Measurements from ENCODE around the gene GPC5. TPM values are rescaled to one million over a fixed set of nuclear protein-coding genes. Genes with fewer than 3 reads are reported as not detected.

The GPC5 gene
- total RNA-seq, 4 donors from 2014 or later = not detected

DNA sequence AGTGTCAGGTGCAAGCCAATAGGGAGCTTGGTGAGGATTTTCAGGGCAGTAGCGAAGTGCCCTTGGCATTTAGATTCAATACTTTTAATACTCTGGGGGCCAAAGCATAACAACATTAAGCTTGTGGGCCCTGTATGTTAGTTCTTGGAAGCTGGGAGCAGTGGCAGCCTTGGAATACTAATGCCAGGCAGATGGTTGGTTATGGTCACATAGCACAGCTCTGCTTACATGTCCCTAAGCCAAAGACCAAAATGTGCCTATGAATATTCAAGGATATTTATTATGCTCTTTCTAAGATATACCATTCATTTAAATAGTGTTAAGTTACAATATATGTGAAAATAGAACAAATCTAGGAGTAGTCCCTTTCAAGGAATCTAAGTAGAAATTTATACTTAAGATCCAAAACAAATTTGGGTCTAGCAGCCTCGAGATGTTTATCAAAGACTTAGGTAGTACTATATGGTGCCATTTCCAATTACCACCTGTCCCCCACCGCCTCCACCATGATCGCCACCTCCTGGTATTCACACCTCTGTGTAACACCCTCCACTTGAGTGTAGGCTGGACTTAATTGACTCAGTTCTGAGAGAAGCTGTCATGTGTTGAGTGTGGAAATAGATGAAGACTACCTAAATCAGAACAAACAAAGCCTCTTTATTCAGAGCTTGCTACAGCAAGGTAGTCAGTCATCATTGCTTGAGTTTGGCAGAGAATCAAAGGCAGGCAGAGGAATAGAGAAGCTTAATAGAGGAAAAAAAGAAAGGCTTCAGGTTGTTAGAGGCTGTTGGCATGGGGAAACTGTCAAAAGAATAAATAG, 261.0 kb downstream of the GPC5 start:
- Histone ChIP-seq H3K9me3 (no peaks in the 10 kb centered on the region), H3K27ac (no peak overlapping the region), H3K4me1 (no peaks in the 10 kb centered on the region), H3K36me3 (no peaks in the 10 kb centered on the region), H3K27me3 (no peaks in the 10 kb centered on the region), H3K4me3 (no peak overlapping the region)
- in situ Hi-C loops (cut with MboI; ENCODE audit: low sequenced_read_pairs in 4 of 4) (loop anchor here in 1 of 4 donors (10.0 kb wide), 1 partner anchor 65 kb away; no protein-coding TSS in a partner anchor), intact Hi-C loops (cut with DNase I; ENCODE audit: low total_unique reads) (no loop called here)
- no peak for ATAC-seq
- no peak for DNase-seq
- TF ChIP-seq, protein P1, sequence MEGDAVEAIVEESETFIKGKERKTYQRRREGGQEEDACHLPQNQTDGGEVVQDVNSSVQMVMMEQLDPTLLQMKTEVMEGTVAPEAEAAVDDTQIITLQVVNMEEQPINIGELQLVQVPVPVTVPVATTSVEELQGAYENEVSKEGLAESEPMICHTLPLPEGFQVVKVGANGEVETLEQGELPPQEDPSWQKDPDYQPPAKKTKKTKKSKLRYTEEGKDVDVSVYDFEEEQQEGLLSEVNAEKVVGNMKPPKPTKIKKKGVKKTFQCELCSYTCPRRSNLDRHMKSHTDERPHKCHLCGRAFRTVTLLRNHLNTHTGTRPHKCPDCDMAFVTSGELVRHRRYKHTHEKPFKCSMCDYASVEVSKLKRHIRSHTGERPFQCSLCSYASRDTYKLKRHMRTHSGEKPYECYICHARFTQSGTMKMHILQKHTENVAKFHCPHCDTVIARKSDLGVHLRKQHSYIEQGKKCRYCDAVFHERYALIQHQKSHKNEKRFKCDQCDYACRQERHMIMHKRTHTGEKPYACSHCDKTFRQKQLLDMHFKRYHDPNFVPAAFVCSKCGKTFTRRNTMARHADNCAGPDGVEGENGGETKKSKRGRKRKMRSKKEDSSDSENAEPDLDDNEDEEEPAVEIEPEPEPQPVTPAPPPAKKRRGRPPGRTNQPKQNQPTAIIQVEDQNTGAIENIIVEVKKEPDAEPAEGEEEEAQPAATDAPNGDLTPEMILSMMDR (IDR thresholded peaks at IDR 0.05 in 4 of 5, conservative IDR thresholded peaks at IDR 0.05 in 1 of 5) = no peak
- no peak for TF ChIP-seq POLR2A (IDR thresholded peaks at IDR 0.05)

DNA sequence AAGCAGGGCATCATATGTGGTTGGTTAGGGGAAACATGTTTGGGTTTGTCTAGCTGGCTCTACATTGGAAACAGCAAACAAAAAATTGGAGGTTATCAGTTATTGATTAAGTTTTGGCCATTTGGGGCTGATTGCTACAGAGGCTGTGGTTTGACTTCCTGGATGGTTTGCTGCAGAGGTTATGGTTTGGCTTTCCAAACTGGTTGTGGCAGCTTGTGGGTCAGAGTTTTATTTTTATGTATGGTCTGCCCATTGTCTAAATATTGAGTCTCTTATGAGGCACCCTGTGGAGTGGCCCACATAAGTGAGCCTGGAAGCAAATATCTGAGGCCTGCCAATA, 261.6 kb downstream of the GPC5 start:
- intact Hi-C loops (cut with DNase I; ENCODE audit: low total_unique reads) (no loop called here), in situ Hi-C loops (cut with MboI; ENCODE audit: low sequenced_read_pairs in 4 of 4) (no loop called here)
- Histone ChIP-seq H3K27ac (no peak overlapping the region), H3K27me3 (no peaks in the 10 kb centered on the region), H3K9me3 (no peaks in the 10 kb centered on the region), H3K4me3 (no peak overlapping the region), H3K36me3 (no peaks in the 10 kb centered on the region), H3K4me1 (no peaks in the 10 kb centered on the region)
- TF ChIP-seq, protein P1 (IDR thresholded peaks at IDR 0.05 in 4 of 5, conservative IDR thresholded peaks at IDR 0.05 in 1 of 5) = no peak
- no peak for TF ChIP-seq POLR2A (IDR thresholded peaks at IDR 0.05)
- DNase-seq = no peak
- no peak for ATAC-seq

GRCh38 chr13:91661692-91662490, 263.5 kb downstream of the GPC5 start:
- in situ Hi-C loops (cut with MboI; ENCODE audit: low sequenced_read_pairs in 4 of 4) = no loop called here
- Histone ChIP-seq H3K4me1 (no peaks in the 10 kb centered on the region), H3K9me3 (no peaks in the 10 kb centered on the region), H3K27me3 (no peaks in the 10 kb centered on the region), H3K36me3 (no peaks in the 10 kb centered on the region), H3K4me3 (no peak overlapping the region), H3K27ac (no peak overlapping the region)
- intact Hi-C loops (cut with DNase I; ENCODE audit: low total_unique reads) = no loop called here
- TF ChIP-seq, protein P1 (IDR thresholded peaks at IDR 0.05 in 4 of 5, conservative IDR thresholded peaks at IDR 0.05 in 1 of 5) = no peak
- no peak for TF ChIP-seq POLR2A (IDR thresholded peaks at IDR 0.05)
- no peak for DNase-seq
- ATAC-seq = no peak

- TF ChIP-seq POLR2A (IDR thresholded peaks at IDR 0.05) = no peak
- TF ChIP-seq, protein P1 (IDR thresholded peaks at IDR 0.05 in 4 of 5, conservative IDR thresholded peaks at IDR 0.05 in 1 of 5) = no peak
- Histone ChIP-seq H3K36me3 (no peaks in the 10 kb centered on the region), H3K4me3 (no peak overlapping the region), H3K4me1 (no peaks in the 10 kb centered on the region), H3K27me3 (no peaks in the 10 kb centered on the region), H3K9me3 (no peaks in the 10 kb centered on the region), H3K27ac (no peak overlapping the region)
- DNase-seq = no peak
- intact Hi-C loops (cut with DNase I; ENCODE audit: low total_unique reads) (no loop called here), in situ Hi-C loops (cut with MboI; ENCODE audit: low sequenced_read_pairs in 4 of 4) (no loop called here)
- no peak for ATAC-seq
Observed at GRCh38 chr13:91664039-91664438, 265.6 kb downstream of the GPC5 start.

All from gastrocnemius medialis (tissue), 4 donors.